SK-N-MC (cell line): Measurements from ENCODE around the gene ATF3.

Source experiments
- DNase-seq: peaks from one replicate; pipeline ENCODE4 v3.0.0-alpha.2; 2011; ENCODE audit warnings: low read depth, low spot score
- H3K27ac ChIP-seq: fragments of 200-600 bp; sonication (generic); 2 replicates; pipeline ENCODE4 v1.5.1; 2016; ENCODE audit warnings: mixed run types
- H3K36me3 ChIP-seq: fragments of 200-600 bp; sonication (generic); 2 replicates; pipeline ENCODE4 v1.6.1; 2017; ENCODE audit warnings: antibody characterized with exemption, low read length, mixed read lengths; ENCODE audit not compliant: insufficient read depth
- H3K4me3 ChIP-seq: fragments of 200-600 bp; sonication (generic); 2 replicates; pipeline ENCODE4 v1.5.1; 2016
- H3K9ac ChIP-seq: fragments of 200-600 bp; sonication (generic); 2 replicates; pipeline ENCODE4 v1.8.0; 2017; ENCODE audit warnings: mixed run types, mixed read lengths; ENCODE audit not compliant: insufficient read length
- H3K9me3 ChIP-seq: fragments of 200-600 bp; sonication (generic); 2 replicates; pipeline ENCODE4 v1.6.1; 2017; ENCODE audit warnings: low read depth, mild to moderate bottlenecking, antibody characterized with exemption, low read length, moderate library complexity, mixed read lengths
- EZH2 ChIP-seq: fragments of 200-600 bp; sonication (generic); IDR thresholded peaks from one replicate; pipeline ENCODE4 v1.6.1; 2017; ENCODE audit warnings: antibody characterized with exemption
- FOXP2 ChIP-seq: optimal IDR thresholded peaks from 2 replicates; pipeline ENCODE3; 2011; ENCODE audit warnings: mild to moderate bottlenecking, moderate library complexity; ENCODE audit not compliant: insufficient read depth; ENCODE audit errors: extremely low read length, control extremely low read depth
- POLR2AphosphoS5 ChIP-seq: IDR thresholded peaks from 2 replicates; pipeline ENCODE4 v1.6.1; 2012; ENCODE audit warnings: mild to moderate bottlenecking, low read depth, low read length, borderline replicate concordance

Gene ATF3

GRCh38 chr1:212623603-212624002 lies 15.0 kb downstream of the ATF3 start:
- DNase-seq: no peak
- H3K9ac ChIP-seq: no peak overlapping the region
- H3K36me3 ChIP-seq: peaks cover 23% of the 10 kb centered on the region; the same call in 1 of the 2 replicates
- no peaks in the 10 kb centered on the region for H3K9me3 ChIP-seq
- H3K4me3 ChIP-seq: no peak overlapping the region
- no peak for TF ChIP-seq EZH2
- H3K27ac ChIP-seq: no peak overlapping the region

GRCh38 chr1:212624976-212625501 lies 16.5 kb downstream of the ATF3 start:
- TF ChIP-seq EZH2 (no peak), POLR2AphosphoS5 (no peak), FOXP2 (no peak)
- no peak overlapping the region for H3K27ac ChIP-seq
- H3K4me3 ChIP-seq: no peak overlapping the region
- H3K9me3 ChIP-seq: no peaks in the 10 kb centered on the region
- peaks cover 9% of the 10 kb centered on the region; the same call in 1 of the 2 replicates for H3K36me3 ChIP-seq
- no peak overlapping the region for H3K9ac ChIP-seq
- DNase-seq: no peak

- Histone ChIP-seq H3K9ac (no peak overlapping the region), H3K36me3 (0 out of 2 replicates have a peak, but pooled peaks cover 1% of the 10 kb centered on the region), H3K4me3 (no peak overlapping the region), H3K27ac (no peak overlapping the region), H3K9me3 (no peaks in the 10 kb centered on the region)
- DNase-seq: no peak
- TF ChIP-seq FOXP2 (no peak), EZH2 (no peak), POLR2AphosphoS5 (no peak)
These were observed 17.4 kb downstream of the ATF3 start for GRCh38 chr1:212625781-212626450.

GRCh38 chr1:212628046-212628445 lies 19.5 kb downstream of the ATF3 start:
- Histone ChIP-seq H3K27ac (no peak overlapping the region), H3K9me3 (no peaks in the 10 kb centered on the region), H3K9ac (no peak overlapping the region), H3K4me3 (no peak overlapping the region), H3K36me3 (no peaks in the 10 kb centered on the region)
- TF ChIP-seq POLR2AphosphoS5: no peak
- no peak for TF ChIP-seq EZH2
- no peak for TF ChIP-seq FOXP2
- no peak for DNase-seq

- no peak for DNase-seq
- H3K4me3 ChIP-seq: no peak overlapping the region
- no peak for TF ChIP-seq POLR2AphosphoS5
- TF ChIP-seq FOXP2: no peak
- no peak for TF ChIP-seq EZH2
- H3K36me3 ChIP-seq: no peaks in the 10 kb centered on the region
- H3K9ac ChIP-seq: no peak overlapping the region
- H3K27ac ChIP-seq: no peak overlapping the region
- no peaks in the 10 kb centered on the region for H3K9me3 ChIP-seq
These were observed 20.4 kb downstream of the ATF3 start for GRCh38 chr1:212628813-212629415.

- no peak overlapping the region for H3K4me3 ChIP-seq
- no peaks in the 10 kb centered on the region for H3K36me3 ChIP-seq
- no peak for TF ChIP-seq EZH2
- no peak for TF ChIP-seq POLR2AphosphoS5
- TF ChIP-seq FOXP2: no peak
- no peak overlapping the region for H3K9ac ChIP-seq
- no peak overlapping the region for H3K27ac ChIP-seq
- H3K9me3 ChIP-seq: no peaks in the 10 kb centered on the region
- DNase-seq: no peak
These were observed 21.0 kb downstream of the ATF3 start for GRCh38 chr1:212629450-212630157.

GRCh38 chr1:212630158-212630900 lies 21.8 kb downstream of the ATF3 start:
- no peaks in the 10 kb centered on the region for H3K36me3 ChIP-seq
- TF ChIP-seq FOXP2: no peak
- TF ChIP-seq EZH2: no peak
- no peak for TF ChIP-seq POLR2AphosphoS5
- H3K27ac ChIP-seq: no peak overlapping the region
- no peak overlapping the region for H3K9ac ChIP-seq
- no peak overlapping the region for H3K4me3 ChIP-seq
- H3K9me3 ChIP-seq: no peaks in the 10 kb centered on the region
- DNase-seq: no peak

- TF ChIP-seq POLR2AphosphoS5 (no peak), FOXP2 (no peak), EZH2 (no peak)
- H3K4me3 ChIP-seq: no peak overlapping the region
- no peaks in the 10 kb centered on the region for H3K36me3 ChIP-seq
- no peaks in the 10 kb centered on the region for H3K9me3 ChIP-seq
- DNase-seq: no peak
- no peak overlapping the region for H3K27ac ChIP-seq
- no peak overlapping the region for H3K9ac ChIP-seq
These were observed 24.6 kb downstream of the ATF3 start for GRCh38 chr1:212633161-212633560.
